ENCODE data around the gene ALDOA.

ALDOA gene

DNA sequence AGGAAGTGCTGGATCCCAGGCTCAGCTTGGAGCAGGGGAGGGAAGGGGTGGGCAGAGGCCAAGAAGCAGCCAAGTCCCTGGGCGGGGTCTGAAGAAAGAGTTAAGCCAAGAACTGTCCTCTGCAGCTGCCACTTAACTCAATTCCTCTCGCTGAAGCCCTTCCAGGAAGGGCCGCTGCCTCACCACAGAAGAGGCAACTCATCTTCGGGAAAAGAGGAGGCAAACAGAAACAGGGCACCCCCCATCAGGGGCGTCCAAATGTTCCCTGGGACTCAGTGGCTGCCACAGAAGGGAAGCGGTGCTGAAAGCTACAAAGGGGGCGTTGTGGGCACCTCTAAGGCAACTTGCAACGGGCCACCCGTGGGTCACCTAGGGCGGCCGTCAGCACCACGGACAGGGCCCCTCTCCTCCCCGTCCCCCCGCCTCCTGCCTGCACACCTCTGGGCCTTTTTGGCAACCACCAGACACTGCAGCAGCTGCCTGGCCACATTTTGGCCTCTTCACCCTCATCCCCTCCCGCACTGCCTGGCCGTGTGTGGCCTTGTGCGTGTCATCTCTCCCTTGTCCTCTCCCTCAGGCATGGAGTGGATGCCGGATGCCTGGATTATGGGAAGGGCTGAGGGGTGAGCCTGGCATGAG, 37.0 kb upstream of the ALDOA start:
- H3K9ac ChIP-seq (ENCODE audit: low read length) = no peak overlapping the region
- H3K79me1 ChIP-seq (ENCODE audit: low read length) = no peaks in the 10 kb centered on the region
- H2BK5ac ChIP-seq (ENCODE audit: low read depth, low read length, poor library complexity) = no peak overlapping the region
- no peak overlapping the region for H4K8ac ChIP-seq (ENCODE audit: low read depth, low read length)
- H2AK5ac ChIP-seq (ENCODE audit: low read length) = no peak overlapping the region
- no peaks in the 10 kb centered on the region for H3K4me1 ChIP-seq (ENCODE audit: control insufficient read depth in 1 of 2, insufficient read depth in 2 of 2, low read length in 2 of 2)
- no peak overlapping the region for H2BK120ac ChIP-seq (ENCODE audit: insufficient read depth, low read length, poor library complexity)
- peak in 1 of 2 donors; percentile 50 for DNase-seq
- no peaks in the 10 kb centered on the region for H3K79me2 ChIP-seq (ENCODE audit: control insufficient read depth, insufficient read depth, low read length, poor library complexity)
- no peak overlapping the region for H4K91ac ChIP-seq (ENCODE audit: low read depth, low read length)
- no peak overlapping the region for H3K4me2 ChIP-seq (ENCODE audit: low read length)
- no peak overlapping the region for H4K12ac ChIP-seq (ENCODE audit: low read depth, low read length)
- no peak overlapping the region for H3K14ac ChIP-seq (ENCODE audit: low read length)
- H3K9me3 ChIP-seq (ENCODE audit: insufficient read depth, low read depth, low read length) = peaks cover 2% of the 10 kb centered on the region
- H3K4me3 ChIP-seq (ENCODE audit: low read depth, low read length) = no peak overlapping the region
- H3K27me3 ChIP-seq (ENCODE audit: insufficient read depth, low read length) = peaks cover 25% of the 10 kb centered on the region
- H2BK12ac ChIP-seq (ENCODE audit: low read length) = no peak overlapping the region
- no peak overlapping the region for H3K4ac ChIP-seq (ENCODE audit: low read depth, low read length)
- H3K18ac ChIP-seq (ENCODE audit: low read length) = no peak overlapping the region
- H3K23ac ChIP-seq (ENCODE audit: low read length) = no peak overlapping the region
- no peak overlapping the region for H3K27ac ChIP-seq (ENCODE audit: low read depth, low read length)
- H2AFZ ChIP-seq (ENCODE audit: insufficient read depth, low read length, poor library complexity) = no peak overlapping the region
- H3K36me3 ChIP-seq (ENCODE audit: control insufficient read depth in 1 of 2, insufficient read depth in 2 of 2, low read length in 2 of 2) = no peaks in the 10 kb centered on the region
- WGBS (ENCODE audit: extremely low coverage, insufficient coverage, insufficient read length) = no CpG with 5 or more reads among the region's 18 CpGs

DNA sequence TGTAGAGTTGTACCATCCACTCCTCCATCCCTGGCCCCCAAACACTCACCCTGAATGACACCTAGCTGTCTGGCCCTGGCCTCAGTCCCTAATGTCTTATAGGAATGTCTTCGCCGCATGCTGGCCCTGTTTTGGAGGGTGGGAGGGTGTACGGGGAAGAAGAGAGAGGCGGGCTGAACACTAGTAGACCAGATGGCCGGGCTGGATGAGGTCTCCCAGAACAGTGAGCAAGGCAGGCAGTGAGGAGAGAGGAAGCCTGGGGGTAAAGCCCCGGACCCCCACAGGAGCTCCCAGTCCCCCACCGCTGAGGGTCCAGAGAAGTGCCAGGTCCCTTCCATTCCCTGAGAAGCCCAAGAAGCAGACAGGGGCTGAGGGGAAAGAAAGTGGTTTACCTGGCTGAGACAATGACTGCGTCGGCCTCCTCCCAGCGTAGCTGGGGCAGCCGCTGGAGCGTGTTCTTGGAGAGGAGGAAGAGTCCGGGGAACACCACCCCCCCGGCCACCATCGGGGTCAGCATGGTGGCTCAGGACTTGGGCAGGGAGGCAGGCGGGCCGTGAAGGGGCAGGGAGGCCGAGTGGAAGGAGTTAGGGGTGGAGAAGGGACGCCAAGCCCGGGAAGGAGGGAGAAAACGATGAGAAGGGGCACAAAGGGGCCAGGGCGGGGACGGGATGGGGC, 35.4 kb upstream of the ALDOA start:
- no peak overlapping the region for H3K27ac ChIP-seq (ENCODE audit: low read depth, low read length)
- H3K79me2 ChIP-seq (ENCODE audit: control insufficient read depth, insufficient read depth, low read length, poor library complexity) = no peaks in the 10 kb centered on the region
- no peak overlapping the region for H2BK5ac ChIP-seq (ENCODE audit: low read depth, low read length, poor library complexity)
- no peak overlapping the region for H3K9ac ChIP-seq (ENCODE audit: low read length)
- H3K9me3 ChIP-seq (ENCODE audit: insufficient read depth, low read depth, low read length) = peaks cover 2% of the 10 kb centered on the region
- H2AK5ac ChIP-seq (ENCODE audit: low read length) = no peak overlapping the region
- H4K8ac ChIP-seq (ENCODE audit: low read depth, low read length) = no peak overlapping the region
- no peak overlapping the region for H3K14ac ChIP-seq (ENCODE audit: low read length)
- H3K4me2 ChIP-seq (ENCODE audit: low read length) = no peak overlapping the region
- no peak overlapping the region for H2BK120ac ChIP-seq (ENCODE audit: insufficient read depth, low read length, poor library complexity)
- no peak overlapping the region for H3K4me3 ChIP-seq (ENCODE audit: low read depth, low read length)
- no peaks in the 10 kb centered on the region for H3K79me1 ChIP-seq (ENCODE audit: low read length)
- no peak overlapping the region for H2BK12ac ChIP-seq (ENCODE audit: low read length)
- peaks cover 25% of the 10 kb centered on the region for H3K27me3 ChIP-seq (ENCODE audit: insufficient read depth, low read length)
- no CpG with 5 or more reads among the region's 23 CpGs for WGBS (ENCODE audit: extremely low coverage, insufficient coverage, insufficient read length)
- no peak overlapping the region for H3K23ac ChIP-seq (ENCODE audit: low read length)
- H3K18ac ChIP-seq (ENCODE audit: low read length) = no peak overlapping the region
- no peaks in the 10 kb centered on the region for H3K4me1 ChIP-seq (ENCODE audit: control insufficient read depth in 1 of 2, insufficient read depth in 2 of 2, low read length in 2 of 2)
- H4K91ac ChIP-seq (ENCODE audit: low read depth, low read length) = no peak overlapping the region
- no peak for DNase-seq
- H3K4ac ChIP-seq (ENCODE audit: low read depth, low read length) = no peak overlapping the region
- no peaks in the 10 kb centered on the region for H3K36me3 ChIP-seq (ENCODE audit: control insufficient read depth in 1 of 2, insufficient read depth in 2 of 2, low read length in 2 of 2)
- no peak overlapping the region for H4K12ac ChIP-seq (ENCODE audit: low read depth, low read length)
- no peak overlapping the region for H2AFZ ChIP-seq (ENCODE audit: insufficient read depth, low read length, poor library complexity)

DNA sequence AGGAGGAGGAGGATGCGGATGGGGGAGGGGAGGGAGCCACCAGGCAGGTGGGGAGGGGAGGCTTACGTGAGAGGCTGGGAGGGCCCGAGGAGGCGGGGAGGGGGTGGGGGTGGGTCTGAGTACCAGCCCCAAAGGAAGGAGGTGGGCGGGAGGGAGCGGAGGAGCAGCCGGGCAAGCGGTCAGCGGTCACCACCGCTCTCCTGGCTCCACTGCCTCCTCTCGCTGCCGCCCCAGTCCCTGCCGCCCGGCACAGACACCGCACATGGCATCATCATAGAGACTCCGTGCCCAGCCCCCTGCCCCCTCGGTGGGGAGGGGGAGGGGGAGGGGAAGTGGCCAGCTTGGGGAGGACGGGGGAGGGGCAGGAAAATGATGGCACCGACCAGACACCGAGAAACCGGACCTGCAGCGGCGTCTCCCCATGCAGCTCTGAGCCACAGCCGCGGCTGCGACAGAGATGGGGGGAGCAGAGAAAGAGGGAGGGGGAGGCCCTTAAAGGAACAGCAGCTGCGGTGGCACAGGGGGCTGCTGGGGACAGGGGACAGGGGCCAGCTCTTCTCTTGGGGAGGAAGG, 34.6 kb upstream of the ALDOA start, which contains the start of gene TLCD3B:
Gene TLCD3B (minus strand): TSS at position 431 of the 573 bp plus-strand sequence. CDS start 744 bp downstream, outside the sequence.
- no peaks in the 10 kb centered on the region for H3K79me2 ChIP-seq (ENCODE audit: control insufficient read depth, insufficient read depth, low read length, poor library complexity)
- WGBS (ENCODE audit: extremely low coverage, insufficient coverage, insufficient read length) = no CpG with 5 or more reads among the region's 27 CpGs

DNA sequence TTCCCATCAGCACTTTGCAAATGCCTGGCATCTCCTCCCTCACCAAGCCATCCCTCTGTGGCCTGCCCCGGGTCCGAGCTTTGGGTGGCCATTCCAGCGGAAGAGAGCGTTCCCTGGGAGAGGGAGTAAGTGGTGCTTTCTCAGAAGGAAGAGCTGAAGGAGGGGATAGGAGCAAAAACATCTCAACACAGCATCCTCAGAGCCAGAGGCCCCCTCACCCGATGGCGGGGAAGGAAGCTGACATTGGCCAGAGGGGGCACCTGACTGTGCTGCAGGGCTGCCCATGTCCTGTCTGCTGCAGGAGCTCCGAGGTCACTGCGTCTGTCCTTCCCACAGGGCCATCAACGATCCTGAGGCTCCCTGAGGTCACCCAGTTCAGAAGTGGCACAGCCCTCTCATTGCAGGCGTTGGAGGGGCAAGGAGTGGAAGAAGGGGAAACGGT, 34.1 kb upstream of the ALDOA start:
- no peak overlapping the region for H2AK5ac ChIP-seq (ENCODE audit: low read length)
- no peak overlapping the region for H2BK5ac ChIP-seq (ENCODE audit: low read depth, low read length, poor library complexity)
- H3K4me3 ChIP-seq (ENCODE audit: low read depth, low read length) = no peak overlapping the region
- H3K18ac ChIP-seq (ENCODE audit: low read length) = no peak overlapping the region
- H4K12ac ChIP-seq (ENCODE audit: low read depth, low read length) = no peak overlapping the region
- H2BK12ac ChIP-seq (ENCODE audit: low read length) = no peak overlapping the region
- no peaks in the 10 kb centered on the region for H3K36me3 ChIP-seq (ENCODE audit: control insufficient read depth in 1 of 2, insufficient read depth in 2 of 2, low read length in 2 of 2)
- H3K4ac ChIP-seq (ENCODE audit: low read depth, low read length) = no peak overlapping the region
- H3K27ac ChIP-seq (ENCODE audit: low read depth, low read length) = no peak overlapping the region
- WGBS (ENCODE audit: extremely low coverage, insufficient coverage, insufficient read length) = no CpG with 5 or more reads among the region's 11 CpGs
- DNase-seq = no peak
- H3K79me2 ChIP-seq (ENCODE audit: control insufficient read depth, insufficient read depth, low read length, poor library complexity) = no peaks in the 10 kb centered on the region
- peaks cover 2% of the 10 kb centered on the region for H3K9me3 ChIP-seq (ENCODE audit: insufficient read depth, low read depth, low read length)
- no peak overlapping the region for H3K14ac ChIP-seq (ENCODE audit: low read length)
- no peak overlapping the region for H2BK120ac ChIP-seq (ENCODE audit: insufficient read depth, low read length, poor library complexity)
- H3K4me1 ChIP-seq (ENCODE audit: control insufficient read depth in 1 of 2, insufficient read depth in 2 of 2, low read length in 2 of 2) = no peaks in the 10 kb centered on the region
- H3K4me2 ChIP-seq (ENCODE audit: low read length) = no peak overlapping the region
- no peaks in the 10 kb centered on the region for H3K79me1 ChIP-seq (ENCODE audit: low read length)
- H2AFZ ChIP-seq (ENCODE audit: insufficient read depth, low read length, poor library complexity) = no peak overlapping the region
- no peak overlapping the region for H4K91ac ChIP-seq (ENCODE audit: low read depth, low read length)
- peaks cover 25% of the 10 kb centered on the region for H3K27me3 ChIP-seq (ENCODE audit: insufficient read depth, low read length)
- H3K9ac ChIP-seq (ENCODE audit: low read length) = no peak overlapping the region
- H3K23ac ChIP-seq (ENCODE audit: low read length) = no peak overlapping the region
- H4K8ac ChIP-seq (ENCODE audit: low read depth, low read length) = no peak overlapping the region

More for the DNA sequence above, 34.6 kb upstream of the ALDOA start, which contains the start of gene TLCD3B:
- Histone ChIP-seq H2BK5ac (ENCODE audit: low read depth, low read length, poor library complexity) (no peak within 1 kb of the TSS), H4K12ac (ENCODE audit: low read depth, low read length) (no peak within 1 kb of the TSS), H3K9me3 (ENCODE audit: insufficient read depth, low read depth, low read length) (peaks cover 2% of the 10 kb centered on the region), H3K18ac (ENCODE audit: low read length) (no peak within 1 kb of the TSS), H3K27ac (ENCODE audit: low read depth, low read length) (no peak within 1 kb of the TSS), H2AK5ac (ENCODE audit: low read length) (no peak within 1 kb of the TSS), H4K91ac (ENCODE audit: low read depth, low read length) (no peak within 1 kb of the TSS), H4K8ac (ENCODE audit: low read depth, low read length) (no peak within 1 kb of the TSS), H3K4me3 (ENCODE audit: low read depth, low read length) (no peak within 1 kb of the TSS), H2AFZ (ENCODE audit: insufficient read depth, low read length, poor library complexity) (no peak within 1 kb of the TSS), H2BK12ac (ENCODE audit: low read length) (no peak within 1 kb of the TSS), H3K4me1 (ENCODE audit: control insufficient read depth in 1 of 2, insufficient read depth in 2 of 2, low read length in 2 of 2) (no peaks in the 10 kb centered on the region), H3K79me1 (ENCODE audit: low read length) (no peaks in the 10 kb centered on the region), H2BK120ac (ENCODE audit: insufficient read depth, low read length, poor library complexity) (no peak within 1 kb of the TSS), H3K14ac (ENCODE audit: low read length) (no peak within 1 kb of the TSS), H3K27me3 (ENCODE audit: insufficient read depth, low read length) (peaks cover 25% of the 10 kb centered on the region), H3K9ac (ENCODE audit: low read length) (no peak within 1 kb of the TSS), H3K23ac (ENCODE audit: low read length) (no peak within 1 kb of the TSS), H3K36me3 (ENCODE audit: control insufficient read depth in 1 of 2, insufficient read depth in 2 of 2, low read length in 2 of 2) (no peaks in the 10 kb centered on the region), H3K4me2 (ENCODE audit: low read length) (no peak within 1 kb of the TSS), H3K4ac (ENCODE audit: low read depth, low read length) (no peak within 1 kb of the TSS)
- no peak for DNase-seq

Data from trophoblast cell (in vitro differentiated cells and primary cell).